ENCODE data around the gene FARP2.

The FARP2 gene

GRCh38 chr2:241320394-241320793 lies 35.7 kb upstream of the FARP2 start:
- peaks cover 77 to 88% (median 84%) of the 10 kb centered on the region in 10 experiments for H3K4me1 ChIP-seq
- H4K20me1 ChIP-seq = peaks cover 80 to 95% (median 92%) of the 10 kb centered on the region in 11 experiments
- H3K36me3 ChIP-seq = peaks cover 10 to 66% (median 38%) of the 10 kb centered on the region in 11 experiments
- H3K9ac ChIP-seq = peak overlapping the region in 1 of 11 experiments; percentile 61; a peak in 1 of 22 replicates
- no peak overlapping the region for H3K27ac ChIP-seq
- H3K4me3 ChIP-seq = no peak overlapping the region
- no peaks in the 10 kb centered on the region for H3K27me3 ChIP-seq
- H3K9me3 ChIP-seq (replicated peaks in 1 of 11) = no peaks in the 10 kb centered on the region
- TF ChIP-seq Cebpa-rat (IDR thresholded peaks at IDR 0.05) = no peak
- peak overlapping the region; percentile 53 to 98 (median 89) for H3K4me2 ChIP-seq

- Histone ChIP-seq H3K4me2 (peak overlapping the region in 10 of 11 experiments; percentile 13 to 98 (median 86); a peak in 14 of 22 replicates), H3K27me3 (no peaks in the 10 kb centered on the region), H3K4me3 (no peak overlapping the region), H3K4me1 (peaks cover 77 to 89% (median 86%) of the 10 kb centered on the region in 10 experiments), H3K9me3 (replicated peaks in 1 of 11) (no peaks in the 10 kb centered on the region), H3K9ac (peak overlapping the region in 1 of 11 experiments; percentile 61; a peak in 2 of 22 replicates), H3K36me3 (peaks cover 16 to 72% (median 44%) of the 10 kb centered on the region in 11 experiments), H4K20me1 (peaks cover 87 to 100% (median 96%) of the 10 kb centered on the region in 11 experiments), H3K27ac (no peak overlapping the region)
- no peak for TF ChIP-seq Cebpa-rat (IDR thresholded peaks at IDR 0.05)
Measured at GRCh38 chr2:241321033-241321432, 35.1 kb upstream of the FARP2 start.

GRCh38 chr2:241321886-241322285 lies 34.2 kb upstream of the FARP2 start:
- H3K36me3 ChIP-seq = peaks cover 23 to 80% (median 53%) of the 10 kb centered on the region in 11 experiments
- peaks cover 74 to 87% (median 85%) of the 10 kb centered on the region in 10 experiments for H3K4me1 ChIP-seq
- H3K27ac ChIP-seq = peak overlapping the region in 5 of 11 experiments; percentile 1 to 24 (median 6); a peak in 5 of 22 replicates
- peaks cover 93 to 100% (median 98%) of the 10 kb centered on the region in 11 experiments for H4K20me1 ChIP-seq
- peak overlapping the region; percentile 13 to 98 (median 72) for H3K4me2 ChIP-seq
- no peaks in the 10 kb centered on the region for H3K27me3 ChIP-seq
- H3K9me3 ChIP-seq (replicated peaks in 1 of 11) = peaks cover 0 to 4% (median 0%) of the 10 kb centered on the region in 11 experiments; a peak in 5 of 22 replicates
- peak overlapping the region in 3 of 11 experiments; percentile 22 to 70 (median 48); a peak in 3 of 22 replicates for H3K9ac ChIP-seq
- H3K4me3 ChIP-seq = peak overlapping the region in 1 of 10 experiments; percentile 20; a peak in 1 of 20 replicates
- TF ChIP-seq Cebpa-rat (IDR thresholded peaks at IDR 0.05) = no peak

GRCh38 chr2:241323778-241324177 lies 32.3 kb upstream of the FARP2 start:
- peak overlapping the region in 1 of 11 experiments; percentile 18; a peak in 2 of 22 replicates for H3K9ac ChIP-seq
- H3K9me3 ChIP-seq (replicated peaks in 1 of 11) = peaks cover 0 to 5% (median 0%) of the 10 kb centered on the region in 11 experiments; a peak in 5 of 22 replicates
- no peak overlapping the region for H3K4me3 ChIP-seq
- TF ChIP-seq Cebpa-rat (IDR thresholded peaks at IDR 0.05) = no peak
- no peaks in the 10 kb centered on the region for H3K27me3 ChIP-seq
- H3K4me1 ChIP-seq = peaks cover 55 to 68% (median 67%) of the 10 kb centered on the region in 10 experiments
- peak overlapping the region in 1 of 11 experiments; percentile 62; a peak in 2 of 22 replicates for H3K27ac ChIP-seq
- peaks cover 42 to 85% (median 65%) of the 10 kb centered on the region in 11 experiments for H3K36me3 ChIP-seq
- peaks cover 81 to 100% (median 98%) of the 10 kb centered on the region in 11 experiments for H4K20me1 ChIP-seq
- peak overlapping the region in 7 of 11 experiments; percentile 39 to 98 (median 76); a peak in 12 of 22 replicates for H3K4me2 ChIP-seq

- peaks cover 75 to 100% (median 98%) of the 10 kb centered on the region in 11 experiments for H4K20me1 ChIP-seq
- H3K9ac ChIP-seq = peak overlapping the region in 7 of 11 experiments; percentile 6 to 52 (median 29); a peak in 8 of 22 replicates
- no peak overlapping the region for H3K4me3 ChIP-seq
- H3K27ac ChIP-seq = peak overlapping the region in 7 of 11 experiments; percentile 5 to 70 (median 33); a peak in 12 of 22 replicates
- peaks cover 46 to 58% (median 57%) of the 10 kb centered on the region in 10 experiments for H3K4me1 ChIP-seq
- peaks cover 49 to 85% (median 68%) of the 10 kb centered on the region in 11 experiments for H3K36me3 ChIP-seq
- TF ChIP-seq Cebpa-rat (IDR thresholded peaks at IDR 0.05) = no peak
- H3K9me3 ChIP-seq (replicated peaks in 1 of 11) = peaks cover 0 to 5% (median 0%) of the 10 kb centered on the region in 11 experiments; a peak in 5 of 22 replicates
- H3K4me2 ChIP-seq = peak overlapping the region; percentile 4 to 98 (median 51); a peak in 17 of 22 replicates
- no peaks in the 10 kb centered on the region for H3K27me3 ChIP-seq
Measured at GRCh38 chr2:241324775-241325174, 31.3 kb upstream of the FARP2 start.

GRCh38 chr2:241325257-241325656 lies 30.8 kb upstream of the FARP2 start:
- Histone ChIP-seq H4K20me1 (peaks cover 75 to 100% (median 98%) of the 10 kb centered on the region in 11 experiments), H3K36me3 (peaks cover 50 to 85% (median 68%) of the 10 kb centered on the region in 11 experiments), H3K4me2 (peak overlapping the region in 7 of 11 experiments; percentile 8 to 98 (median 76); a peak in 12 of 22 replicates), H3K9ac (no peak overlapping the region), H3K27ac (peak overlapping the region in 2 of 11 experiments; percentile 21 to 70; a peak in 3 of 22 replicates), H3K9me3 (replicated peaks in 1 of 11) (peaks cover 0 to 5% (median 0%) of the 10 kb centered on the region in 11 experiments; a peak in 5 of 22 replicates), H3K4me1 (peaks cover 41 to 54% (median 52%) of the 10 kb centered on the region in 10 experiments), H3K4me3 (no peak overlapping the region), H3K27me3 (no peaks in the 10 kb centered on the region)
- no peak for TF ChIP-seq Cebpa-rat (IDR thresholded peaks at IDR 0.05)

- TF ChIP-seq Cebpa-rat (IDR thresholded peaks at IDR 0.05) = no peak
- peaks cover 86 to 100% (median 96%) of the 10 kb centered on the region in 11 experiments for H3K36me3 ChIP-seq
- peaks cover 0 to 5% (median 0%) of the 10 kb centered on the region in 11 experiments; a peak in 5 of 22 replicates for H3K9me3 ChIP-seq (replicated peaks in 1 of 11)
- H4K20me1 ChIP-seq = peaks cover 67 to 100% (median 92%) of the 10 kb centered on the region in 11 experiments
- H3K9ac ChIP-seq = no peak overlapping the region
- no peaks in the 10 kb centered on the region for H3K27me3 ChIP-seq
- peaks cover 0 to 7% (median 6%) of the 10 kb centered on the region in 10 experiments; a peak in 16 of 20 replicates for H3K4me1 ChIP-seq
- H3K4me2 ChIP-seq = no peak overlapping the region
- no peak overlapping the region for H3K4me3 ChIP-seq
- no peak overlapping the region for H3K27ac ChIP-seq
Measured at GRCh38 chr2:241329669-241330615, 26.1 kb upstream of the FARP2 start.

- TF ChIP-seq Cebpa-rat (IDR thresholded peaks at IDR 0.05) = no peak
- Histone ChIP-seq H3K36me3 (peaks cover 85 to 100% (median 98%) of the 10 kb centered on the region in 11 experiments), H3K27me3 (no peaks in the 10 kb centered on the region), H3K4me1 (peaks cover 0 to 2% (median 0%) of the 10 kb centered on the region in 10 experiments; a peak in 3 of 20 replicates), H3K9ac (no peak overlapping the region), H3K27ac (no peak overlapping the region), H3K9me3 (replicated peaks in 1 of 11) (peaks cover 0 to 5% (median 0%) of the 10 kb centered on the region in 11 experiments; a peak in 5 of 22 replicates), H3K4me2 (no peak overlapping the region), H3K4me3 (no peak overlapping the region), H4K20me1 (peaks cover 68 to 100% (median 92%) of the 10 kb centered on the region in 11 experiments)
Measured at GRCh38 chr2:241330616-241330981, 25.5 kb upstream of the FARP2 start.

Measured in BLaER1 treated with 17β-estradiol and CSF1 and Interleukin-3, amounts not matched to agents 10 nM and 100 nM (cell line).